GM19395 (cell line): ENCODE results near the gene ZNF587B.
"Not testable (repeated sequence)": the region's sequence is repeated elsewhere in the genome, so short reads cannot be mapped to it uniquely, and the experiment has no call there.

Experiments
- ATAC-seq: cut with Tn5 transposase; IDR thresholded peaks from one replicate; pipeline ENCODE4 v1.9.1; 2021; ENCODE audit warnings: mild to moderate bottlenecking, moderate library complexity; ENCODE audit not compliant: unreplicated experiment

The ZNF587B gene

DNA sequence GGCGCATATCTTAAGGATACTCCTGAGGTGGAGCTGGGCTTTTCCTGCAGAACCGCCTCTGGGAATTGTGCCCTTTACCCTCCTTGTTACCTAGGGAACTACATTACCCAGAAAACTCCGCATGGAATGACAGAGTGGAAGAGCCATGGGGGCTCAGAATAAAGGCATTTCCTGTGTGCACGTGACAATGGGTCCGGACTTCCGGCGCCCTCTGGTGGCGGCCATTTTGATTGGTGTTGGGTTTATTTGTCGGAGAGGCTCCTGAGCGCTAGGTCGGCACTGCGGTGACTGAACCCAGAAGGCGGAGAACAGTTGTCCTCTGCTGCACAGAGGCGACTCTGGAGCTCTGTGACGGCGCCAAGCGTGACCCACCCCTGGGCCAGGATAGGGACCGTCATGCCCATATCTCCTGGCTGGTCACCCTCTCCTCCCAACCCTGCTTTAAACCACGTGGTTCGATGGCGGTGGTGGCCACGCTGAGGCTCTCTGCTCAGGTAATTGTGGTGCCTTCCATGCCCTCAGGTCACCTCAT is at the start of gene ZNF587B:
TSS of gene ZNF587B (plus strand) at position 229 of the 532 bp plus-strand sequence. CDS start at position 459, 230 bp downstream.
- ATAC-seq, result no peak

DNA sequence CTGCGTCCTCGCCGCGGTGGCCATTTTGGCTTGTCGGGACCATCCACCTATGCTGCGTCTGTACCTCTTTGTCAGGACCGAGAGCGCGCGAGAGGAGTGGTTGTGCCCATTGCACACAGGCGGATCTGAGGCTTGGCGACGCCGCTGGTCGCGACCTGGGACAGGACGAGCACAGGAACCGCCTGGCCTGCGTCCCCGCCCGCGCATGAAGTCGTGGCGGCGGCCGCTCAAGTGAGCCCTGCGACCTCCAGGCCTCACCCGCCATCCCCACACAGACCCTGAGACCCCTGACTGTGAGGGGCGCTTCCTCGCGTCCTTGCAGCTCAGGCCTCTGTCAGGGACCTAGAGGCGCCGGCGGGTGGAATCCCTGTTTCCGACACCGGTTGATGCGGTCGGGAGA is 43.8 kb upstream of the ZNF587B start:
- ATAC-seq, result no peak

DNA sequence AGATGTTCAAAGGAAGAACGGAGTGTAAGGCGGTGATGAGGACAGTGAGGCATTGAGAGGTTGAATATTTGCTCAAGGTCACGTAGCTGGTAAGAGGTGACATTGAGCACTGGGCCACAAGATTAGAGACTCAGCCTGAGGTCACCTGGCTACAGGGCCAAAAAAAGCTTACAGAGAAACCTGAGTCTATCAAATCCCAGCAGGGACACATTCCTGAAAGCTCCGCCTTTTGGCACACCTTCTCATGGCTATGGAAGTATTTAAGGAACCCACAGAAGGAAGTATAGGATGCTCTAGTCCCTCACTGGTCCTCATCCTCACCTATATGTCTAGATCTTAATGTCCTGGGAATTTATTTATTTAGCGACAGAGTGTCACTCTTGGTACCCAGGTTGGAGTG is 43.2 kb upstream of the ZNF587B start:
- ATAC-seq, result no peak

DNA sequence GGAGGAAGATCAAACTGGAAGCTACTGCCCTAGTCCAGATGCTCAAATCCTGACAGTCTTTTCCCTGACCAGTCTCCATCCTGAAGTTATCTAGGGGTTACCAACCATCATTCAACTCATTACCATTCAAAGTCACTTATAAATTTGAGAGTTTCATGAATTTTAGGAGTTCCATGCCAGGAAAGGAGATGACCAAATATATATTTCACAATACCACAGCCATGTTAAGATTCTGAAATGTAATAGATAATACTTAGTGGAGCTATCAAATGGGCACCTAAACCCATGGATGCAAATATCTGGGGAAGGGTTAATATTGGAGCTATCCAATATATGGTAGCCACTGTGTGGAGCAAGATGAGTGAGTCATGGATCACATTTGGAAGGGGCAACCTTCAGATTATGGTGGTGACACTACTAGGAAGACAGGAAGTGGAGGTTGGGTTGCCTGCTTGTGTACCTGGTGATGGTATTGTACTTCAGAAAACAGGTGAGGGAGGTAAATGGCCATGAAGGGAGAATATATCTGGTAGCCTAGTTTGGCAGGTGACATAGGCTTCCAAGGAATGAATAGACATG is 41.9 kb upstream of the ZNF587B start:
- ATAC-seq, result no peak

DNA sequence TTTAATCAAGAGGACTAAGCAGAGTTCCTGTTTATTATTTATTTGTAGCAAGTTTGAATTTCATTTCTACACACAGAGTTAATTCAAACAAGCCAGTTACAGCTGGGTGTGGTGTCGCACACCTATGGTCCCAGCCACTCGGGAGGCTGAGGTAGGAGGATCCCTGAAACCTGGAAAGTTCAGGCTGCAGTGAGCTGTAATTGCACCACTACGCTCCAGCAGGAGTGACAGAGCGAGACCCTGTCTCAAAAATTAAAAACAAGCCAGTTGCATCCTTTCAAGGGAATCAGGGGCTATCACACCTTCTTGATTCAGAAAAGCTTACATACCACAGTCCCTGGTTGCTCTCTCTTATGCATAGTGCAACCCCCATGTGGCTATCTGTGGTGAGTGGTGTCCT is 40.8 kb upstream of the ZNF587B start:
- ATAC-seq, result no peak

DNA sequence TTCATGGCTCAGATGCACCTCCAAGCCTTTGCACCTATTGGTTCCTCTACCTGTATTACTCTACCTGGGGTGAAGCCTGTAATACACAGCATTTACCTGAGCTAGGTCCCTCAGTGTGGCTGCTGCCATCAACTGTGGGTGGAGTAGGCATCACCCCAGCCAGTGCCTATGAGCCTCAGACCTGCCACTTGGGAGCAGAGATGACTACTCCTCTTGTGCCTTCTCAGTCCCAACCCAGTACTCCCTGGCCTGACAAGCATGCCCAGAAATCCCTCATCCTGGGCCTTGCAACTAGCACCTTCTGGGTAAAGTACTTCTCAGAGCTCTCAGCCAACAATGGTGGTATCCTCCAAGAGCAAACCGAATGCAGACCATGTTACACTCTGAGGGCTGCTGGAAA is 33.5 kb upstream of the ZNF587B start:
- ATAC-seq, result not testable (repeated sequence)

DNA sequence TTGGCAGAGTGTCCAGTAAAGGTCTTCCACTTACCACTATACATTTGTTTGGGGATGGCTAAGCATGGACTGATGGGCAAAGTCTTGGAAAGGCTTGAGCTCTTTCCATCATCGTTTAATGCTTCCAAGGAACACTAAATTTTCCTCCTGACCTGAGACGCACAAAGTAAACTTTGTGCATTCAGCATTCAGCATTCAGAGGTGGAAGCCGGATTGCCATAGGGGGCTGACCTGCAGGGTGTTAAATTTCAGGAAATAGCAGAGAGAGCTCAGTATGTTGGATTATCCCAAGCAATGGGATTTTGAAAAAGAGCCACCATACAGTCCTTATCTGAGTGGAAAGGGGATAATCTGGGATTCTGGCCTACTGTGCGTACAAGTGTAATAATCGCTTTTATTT is 29.4 kb upstream of the ZNF587B start:
- ATAC-seq, result no peak

- peak; percentile 50 for ATAC-seq
These were observed 27.8 kb upstream of the ZNF587B start for GRCh38 chr19:57802269-57802668.

- ATAC-seq, result no peak
These were observed 26.9 kb upstream of the ZNF587B start for GRCh38 chr19:57803265-57803593.

- no peak for ATAC-seq
These were observed 26.3 kb upstream of the ZNF587B start for GRCh38 chr19:57803594-57804325.

- no peak for ATAC-seq
These were observed 22.6 kb upstream of the ZNF587B start for GRCh38 chr19:57807541-57807940.

DNA sequence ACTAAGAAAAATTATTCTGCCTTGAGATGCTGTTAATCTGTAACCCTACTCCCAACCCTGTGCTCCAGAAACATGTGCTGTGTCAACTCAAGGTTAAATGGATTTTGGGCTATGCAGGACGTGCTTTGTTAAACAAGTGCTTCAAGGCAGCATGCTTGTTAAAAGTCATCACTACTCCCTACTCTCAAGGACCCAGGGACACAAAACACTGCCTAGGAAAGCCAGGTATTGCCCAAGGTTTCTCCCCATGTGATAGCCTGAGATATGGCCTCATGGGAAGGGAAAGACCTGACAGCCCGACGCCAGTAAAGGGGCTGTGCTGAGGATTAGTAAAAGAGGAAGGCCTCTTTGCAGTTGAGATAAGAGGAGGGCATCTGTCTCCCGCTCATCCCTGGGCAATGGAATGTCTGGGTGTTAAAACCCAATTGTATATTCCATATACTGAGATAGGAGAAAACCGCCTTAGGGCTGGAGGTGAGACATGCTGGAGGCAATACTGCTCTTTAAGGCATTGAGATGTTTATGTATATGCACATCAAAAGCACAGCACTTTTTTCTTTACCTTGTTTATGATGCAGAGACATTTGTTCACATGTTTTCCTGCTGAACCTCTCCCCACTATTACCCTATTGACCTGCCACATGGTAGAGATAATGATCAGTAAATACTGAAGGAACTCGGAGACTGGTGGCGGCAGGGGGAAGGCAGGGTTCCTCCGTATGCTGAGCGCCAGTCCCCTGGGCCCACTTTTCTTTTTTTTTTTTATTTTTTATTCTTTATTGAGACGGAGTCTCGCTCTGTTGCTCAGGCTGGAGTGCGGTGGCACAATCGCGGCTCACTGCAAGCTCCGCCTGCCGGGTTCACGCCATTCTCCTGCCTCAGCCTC is 19.4 kb upstream of the ZNF587B start:
- not testable (repeated sequence) for ATAC-seq

DNA sequence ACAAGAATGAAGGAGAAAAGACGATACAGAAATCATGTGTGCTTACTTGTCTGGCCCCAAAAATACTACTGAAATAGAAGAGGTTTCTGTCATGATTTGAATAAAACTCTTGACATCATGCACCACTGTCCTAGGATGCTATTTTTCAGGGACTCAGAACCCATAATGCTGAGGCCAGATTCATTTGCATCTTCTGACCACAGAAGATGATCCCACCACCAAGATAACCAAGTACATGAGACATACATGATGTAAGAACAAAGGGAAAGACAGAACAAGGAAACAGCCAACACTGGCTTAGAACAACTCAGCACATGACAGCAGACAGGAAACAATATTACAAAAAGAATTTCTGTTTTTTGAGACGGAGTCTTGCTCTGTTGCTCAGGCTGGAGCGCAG is 17.9 kb upstream of the ZNF587B start:
- ATAC-seq, result peak; percentile 49

DNA sequence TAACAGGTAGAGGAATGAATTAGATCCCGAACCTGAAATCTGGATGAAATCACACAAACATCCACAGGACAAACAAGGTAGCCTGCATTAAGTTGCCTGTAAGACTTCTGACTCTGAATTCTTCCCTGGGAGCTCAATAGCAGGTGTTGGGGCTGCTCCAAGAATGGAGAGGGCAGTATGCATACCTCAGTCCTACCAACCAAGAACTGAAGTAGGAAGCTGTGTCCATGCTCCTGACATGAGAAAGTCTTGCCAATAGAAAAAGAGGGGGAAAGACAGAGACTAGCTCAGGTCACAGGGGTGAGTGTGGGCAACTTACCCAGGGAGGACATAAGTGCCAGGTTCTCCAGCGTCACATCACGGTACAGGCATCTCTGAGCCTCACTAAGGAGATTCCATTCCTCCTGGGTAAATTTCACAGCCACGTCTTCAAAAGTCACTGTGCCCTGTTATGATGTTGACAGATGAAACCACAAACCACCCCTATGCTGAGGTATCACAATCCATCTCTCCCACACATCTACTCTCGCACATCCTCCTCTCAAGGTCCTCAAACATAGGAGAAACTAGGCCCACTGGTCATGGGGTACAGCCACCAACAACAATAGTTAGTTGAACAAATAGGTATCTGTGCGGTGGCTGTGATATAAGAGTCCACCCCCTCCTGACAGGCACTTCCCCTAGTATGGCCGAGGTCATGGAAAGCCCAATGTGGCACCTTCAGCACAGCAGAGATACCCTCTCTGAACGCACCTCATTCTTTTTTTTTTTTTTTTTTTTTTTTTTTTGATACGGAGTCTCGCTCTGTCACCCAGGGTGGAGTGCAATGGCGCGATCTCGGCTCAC is 16.9 kb upstream of the ZNF587B start:
- ATAC-seq, result not testable (repeated sequence)

- no peak for ATAC-seq
These were observed 16.1 kb upstream of the ZNF587B start for GRCh38 chr19:57813919-57814504.

- peak; percentile 66 for ATAC-seq
These were observed 15.4 kb upstream of the ZNF587B start, which contains the start of gene ZNF552 for GRCh38 chr19:57814505-57815246. ZNF552 (minus strand) TSS chr19:57814913; CDS start chr19:57814743, 170 bp downstream.

- ATAC-seq, result no peak
These were observed 14.6 kb upstream of the ZNF587B start for GRCh38 chr19:57815247-57816075.

DNA sequence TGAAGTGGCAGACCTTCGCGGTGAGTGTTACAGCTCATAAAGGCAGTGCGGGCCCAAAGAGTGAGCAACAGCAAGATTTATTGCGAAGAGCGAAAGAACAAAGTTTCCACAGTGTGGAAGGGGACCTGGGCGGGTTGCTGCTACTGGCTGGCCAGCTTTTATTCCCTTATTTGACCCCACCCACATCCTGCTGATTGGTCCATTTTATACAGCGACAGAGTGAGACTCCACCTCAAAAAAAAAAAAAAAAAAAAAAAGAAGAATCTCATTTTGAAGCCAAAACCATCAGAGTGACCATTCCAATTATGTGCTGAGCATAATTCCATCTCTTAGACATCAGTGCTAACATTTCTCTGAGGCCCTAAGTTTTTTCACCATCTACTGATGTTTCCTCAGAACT is 13.4 kb upstream of the ZNF587B start:
- ATAC-seq, result no peak

GRCh38 chr19:57817976-57818375 is 12.1 kb upstream of the ZNF587B start:
- no peak for ATAC-seq
